Chondrocyte (in vitro differentiated cells): Measurements from ENCODE around the gene RRAS. TPM values are rescaled to one million over a fixed set of nuclear protein-coding genes. Genes with fewer than 3 reads are reported as not detected.
"Not testable (repeated sequence)": the region's sequence is repeated elsewhere in the genome, so short reads cannot be mapped to it uniquely, and the experiment has no call there.

Experiments used
- DNase-seq: peaks from one replicate; pipeline ENCODE4 v3.0.0; 2021; ENCODE audit warnings: mixed read lengths, low spot score
- H3K27ac Mint-ChIP-seq: one replicate; pipeline ENCODE4 v1.8.0; 2021; ENCODE audit warnings: mild to moderate bottlenecking, moderate library complexity, mixed read lengths; ENCODE audit not compliant: unreplicated experiment
- H3K27me3 Mint-ChIP-seq: 2 replicates; pipeline ENCODE4 v1.8.0; 2021; ENCODE audit warnings: low read depth, mixed read lengths
- H3K36me3 Mint-ChIP-seq: 2 replicates; pipeline ENCODE4 v1.8.0; 2021; ENCODE audit warnings: low read depth, mixed read lengths
- H3K4me1 Mint-ChIP-seq: 2 replicates; pipeline ENCODE4 v1.8.0; 2021; ENCODE audit warnings: low read depth, mild to moderate bottlenecking, mixed read lengths
- H3K4me3 Mint-ChIP-seq: one replicate; pipeline ENCODE4 v1.8.0; 2021; ENCODE audit warnings: mild to moderate bottlenecking, moderate library complexity, mixed read lengths; ENCODE audit not compliant: unreplicated experiment
- H3K9me3 Mint-ChIP-seq: 2 replicates; pipeline ENCODE4 v1.8.0; 2021; ENCODE audit warnings: low read depth, mixed read lengths
- CTCF ChIP-seq: fragments of 200-600 bp; sonication (generic); IDR thresholded peaks from 2 replicates; pipeline ENCODE4 v1.5.0; 2021; ENCODE audit warnings: antibody characterized with exemption, mild to moderate bottlenecking, moderate library complexity
- total RNA-seq: library from RNA; stranded (reverse); gene quantifications from 3 replicates; pipeline ENCODE4 v1.2.1, GENCODE V29; 2021

RRAS gene
- total RNA-seq, 1 donor from 2014 or later, result 113 TPM

DNA sequence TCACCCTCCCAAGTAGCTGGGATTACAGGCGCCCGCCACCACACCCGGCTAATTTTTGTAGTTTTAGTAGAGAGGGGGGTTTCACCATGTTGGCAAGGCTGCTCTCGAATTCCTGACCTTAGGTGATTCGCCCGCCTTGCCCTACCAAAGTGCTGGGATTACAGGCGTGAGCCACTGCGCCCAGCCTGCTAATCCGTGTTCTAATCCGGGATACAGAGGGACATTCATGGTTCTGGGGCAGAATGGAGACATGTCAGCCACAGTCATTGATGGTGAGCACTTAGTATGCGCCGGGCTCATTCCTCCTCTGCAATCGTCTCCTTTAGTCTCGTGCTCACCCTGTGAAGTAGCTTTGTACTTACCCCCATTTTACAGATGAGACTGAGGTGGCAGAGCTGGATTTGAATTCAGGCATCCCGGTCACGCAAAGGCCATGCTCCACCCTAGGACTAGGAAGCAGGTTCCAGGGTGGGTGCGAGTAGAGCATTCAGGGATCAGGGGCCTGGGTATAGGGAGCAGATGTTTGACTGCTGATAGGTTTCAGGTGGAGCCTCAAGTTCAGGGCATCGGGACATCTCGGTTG lies 8.2 kb downstream of the RRAS start:
- Mint-ChIP-seq H3K4me1 (peaks cover 33% of the 10 kb centered on the region), H3K36me3 (peaks cover 5% of the 10 kb centered on the region), H3K27me3 (no peaks in the 10 kb centered on the region), H3K4me3 (no peak overlapping the region), H3K27ac (no peak overlapping the region), H3K9me3 (no peaks in the 10 kb centered on the region)
- no peak for TF ChIP-seq CTCF
- DNase-seq, result no peak

DNA sequence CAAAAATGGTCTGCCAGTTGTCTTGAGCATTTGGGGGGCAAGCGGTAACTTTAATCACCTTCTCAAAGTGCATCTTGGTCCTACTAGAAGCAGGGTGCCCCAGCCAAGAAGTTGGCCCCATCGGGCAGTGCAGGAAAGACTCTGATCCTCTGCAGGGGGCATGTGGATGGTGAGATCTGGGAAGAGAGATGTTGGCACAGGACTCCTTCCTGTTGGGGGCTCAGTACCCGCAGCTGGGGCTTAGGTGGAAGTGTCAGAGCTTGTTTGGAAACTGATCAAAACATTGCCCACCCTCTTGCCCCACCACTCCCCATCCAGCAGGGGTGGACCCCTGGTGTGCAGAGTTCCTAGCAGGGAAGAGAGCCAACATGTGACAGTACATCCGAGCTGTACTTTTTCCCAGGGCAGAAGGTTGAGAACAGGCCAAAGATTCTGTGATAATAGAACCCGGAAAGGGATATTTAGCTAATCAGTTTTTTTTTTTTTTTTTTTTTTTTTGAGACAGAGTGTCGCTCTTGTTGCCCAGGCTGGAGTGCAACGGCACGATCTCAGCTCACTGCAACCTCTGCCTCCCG lies 8.8 kb downstream of the RRAS start:
- Mint-ChIP-seq H3K9me3 (no peaks in the 10 kb centered on the region), H3K4me1 (peaks cover 27% of the 10 kb centered on the region), H3K4me3 (no peak overlapping the region), H3K27ac (peak overlapping the region; percentile 45), H3K27me3 (no peaks in the 10 kb centered on the region), H3K36me3 (peaks cover 5% of the 10 kb centered on the region)
- no peak for DNase-seq
- TF ChIP-seq CTCF, result no peak

- Mint-ChIP-seq H3K9me3 (no peaks in the 10 kb centered on the region), H3K36me3 (peaks cover 5% of the 10 kb centered on the region), H3K27me3 (no peaks in the 10 kb centered on the region), H3K27ac (no peak overlapping the region), H3K4me1 (peaks cover 15% of the 10 kb centered on the region), H3K4me3 (no peak overlapping the region)
- DNase-seq, result no peak
- TF ChIP-seq CTCF, result no peak
These were observed 10.3 kb downstream of the RRAS start for GRCh38 chr19:49629659-49630058.

- Mint-ChIP-seq H3K9me3 (no peaks in the 10 kb centered on the region), H3K27me3 (no peaks in the 10 kb centered on the region), H3K4me1 (peaks cover 7% of the 10 kb centered on the region), H3K36me3 (peaks cover 12% of the 10 kb centered on the region), H3K4me3 (no peak overlapping the region), H3K27ac (no peak overlapping the region)
- no peak for TF ChIP-seq CTCF
- DNase-seq, result no peak
These were observed 13.7 kb downstream of the RRAS start for GRCh38 chr19:49626226-49626625.

DNA sequence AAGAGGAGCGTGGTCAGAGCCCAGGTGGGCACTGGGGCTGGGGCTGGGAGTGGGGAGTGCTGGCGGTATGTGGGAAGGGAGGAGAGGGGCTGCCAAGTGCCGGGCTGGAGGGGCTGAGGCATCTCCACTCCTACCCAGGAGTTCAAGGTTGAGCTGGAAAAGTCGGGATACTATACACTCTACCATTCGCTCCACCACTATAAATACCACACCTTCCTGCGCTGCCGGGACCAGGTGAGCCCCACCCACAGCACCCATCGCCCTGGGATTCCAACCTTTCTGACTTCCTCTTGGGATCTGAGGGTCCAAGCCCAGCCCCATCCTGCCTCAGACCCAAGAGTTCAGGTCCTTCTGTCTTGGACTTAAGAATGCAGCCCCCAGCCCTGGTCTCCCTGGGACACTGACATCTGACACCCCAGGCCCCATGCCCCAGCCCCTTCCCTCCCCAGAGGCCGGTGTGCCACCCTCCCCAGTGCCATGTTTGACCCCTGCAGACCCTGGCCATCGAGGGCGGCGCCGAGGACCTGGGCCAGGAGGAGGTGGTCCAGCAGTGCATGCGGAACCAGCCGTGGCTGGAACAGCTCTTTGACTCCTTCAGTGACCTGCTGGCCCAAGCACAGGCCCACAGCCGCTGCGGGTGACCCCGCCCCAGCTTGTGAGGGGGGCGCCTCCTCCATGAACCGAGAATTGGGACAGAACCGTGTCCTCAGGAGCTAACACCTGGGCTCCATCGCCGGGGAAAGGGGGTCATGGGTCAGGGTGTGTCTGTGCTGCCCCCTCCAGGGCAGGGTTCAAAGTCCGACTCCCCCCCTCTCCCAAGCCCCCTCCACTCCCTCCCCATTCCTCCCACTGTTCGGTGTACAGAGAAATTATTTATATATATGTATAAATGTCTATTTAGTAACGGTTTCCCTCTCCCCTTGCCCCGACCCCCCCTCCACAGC lies 14.7 kb downstream of the RRAS start:
- Mint-ChIP-seq H3K27ac (no peak overlapping the region), H3K4me3 (no peak overlapping the region)

GRCh38 chr19:49617860-49618259 lies 22.1 kb downstream of the RRAS start:
- not testable (repeated sequence) for H3K9me3 Mint-ChIP-seq, H3K4me3 Mint-ChIP-seq, DNase-seq, H3K27ac Mint-ChIP-seq, H3K27me3 Mint-ChIP-seq
- H3K4me1 Mint-ChIP-seq, result peaks cover 13% of the 10 kb centered on the region
- peaks cover 30% of the 10 kb centered on the region for H3K36me3 Mint-ChIP-seq

More for the DNA sequence above, 14.7 kb downstream of the RRAS start:
- DNase-seq, result no peak
- Mint-ChIP-seq H3K9me3 (no peaks in the 10 kb centered on the region), H3K27me3 (no peaks in the 10 kb centered on the region), H3K36me3 (peaks cover 12% of the 10 kb centered on the region), H3K4me1 (no peaks in the 10 kb centered on the region)
- TF ChIP-seq CTCF, result no peak
